IMR-90 (cell line): ENCODE results near the gene COL4A1.

ENCODE experiments used
- CEBPB ChIP-seq: IDR thresholded peaks from 2 replicates; pipeline ENCODE4 v1.6.1; 2012; ENCODE audit warnings: low read depth, low read length, improper control_type of control experiment
- POLR2A ChIP-seq: IDR thresholded peaks from 2 replicates; pipeline ENCODE4 v1.6.1; 2012; ENCODE audit warnings: mild to moderate bottlenecking, low read depth, low read length
- RFX5 ChIP-seq: IDR thresholded peaks from 2 replicates; pipeline ENCODE4 v1.8.0; 2012; ENCODE audit warnings: low read depth, mild to moderate bottlenecking, low read length, moderate library complexity
- TF ChIP-seq, protein P1 (sequence below): conservative IDR thresholded peaks from 2 replicates; pipeline ENCODE4 v1.5.1; 2012; ENCODE audit warnings: mild to moderate bottlenecking, low read depth, low read length, improper control_type of control experiment

DNA sequence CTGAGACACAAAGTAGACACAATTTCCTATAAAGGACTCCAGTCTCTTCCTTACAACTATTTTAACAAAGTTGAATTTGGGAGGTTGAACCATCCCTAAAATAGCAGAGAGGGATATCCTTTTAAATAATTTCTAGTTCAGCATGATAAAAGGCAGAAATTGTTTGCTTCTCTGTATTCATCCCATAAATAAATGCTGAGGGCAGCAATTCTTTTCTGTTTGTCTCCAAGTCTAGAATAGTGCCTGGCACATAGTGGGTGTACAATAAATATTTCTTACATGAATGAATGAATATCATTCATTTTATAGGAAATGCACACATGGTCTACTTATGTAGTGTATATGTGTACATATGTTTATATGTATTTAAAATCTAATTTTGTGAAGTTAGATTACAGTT lies 12.3 kb downstream of the COL4A1 start:
- TF ChIP-seq, protein P1, sequence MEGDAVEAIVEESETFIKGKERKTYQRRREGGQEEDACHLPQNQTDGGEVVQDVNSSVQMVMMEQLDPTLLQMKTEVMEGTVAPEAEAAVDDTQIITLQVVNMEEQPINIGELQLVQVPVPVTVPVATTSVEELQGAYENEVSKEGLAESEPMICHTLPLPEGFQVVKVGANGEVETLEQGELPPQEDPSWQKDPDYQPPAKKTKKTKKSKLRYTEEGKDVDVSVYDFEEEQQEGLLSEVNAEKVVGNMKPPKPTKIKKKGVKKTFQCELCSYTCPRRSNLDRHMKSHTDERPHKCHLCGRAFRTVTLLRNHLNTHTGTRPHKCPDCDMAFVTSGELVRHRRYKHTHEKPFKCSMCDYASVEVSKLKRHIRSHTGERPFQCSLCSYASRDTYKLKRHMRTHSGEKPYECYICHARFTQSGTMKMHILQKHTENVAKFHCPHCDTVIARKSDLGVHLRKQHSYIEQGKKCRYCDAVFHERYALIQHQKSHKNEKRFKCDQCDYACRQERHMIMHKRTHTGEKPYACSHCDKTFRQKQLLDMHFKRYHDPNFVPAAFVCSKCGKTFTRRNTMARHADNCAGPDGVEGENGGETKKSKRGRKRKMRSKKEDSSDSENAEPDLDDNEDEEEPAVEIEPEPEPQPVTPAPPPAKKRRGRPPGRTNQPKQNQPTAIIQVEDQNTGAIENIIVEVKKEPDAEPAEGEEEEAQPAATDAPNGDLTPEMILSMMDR = no peak
- TF ChIP-seq CEBPB = no peak
- no peak for TF ChIP-seq RFX5
- TF ChIP-seq POLR2A = no peak
